CD4-positive, alpha-beta memory T cell (primary cell): Measurements from ENCODE around the gene RBPMS2. TPM values are rescaled to one million over a fixed set of nuclear protein-coding genes. Genes with fewer than 3 reads are reported as not detected.

Source experiments
- CTCF ChIA-PET: fragments of 350-600 bp; sonication (Branson Sonifier 250); formaldehyde crosslinking; loops from one replicate; lab custom pipeline; 2021; ENCODE audit warnings: inconsistent platforms; ENCODE audit not compliant: partially characterized antibody; lab: Charles Lee
- POLR2A ChIA-PET: fragments of 350-600 bp; sonication (Branson Sonifier 250); formaldehyde crosslinking; loops from one replicate; lab custom pipeline; 2021; ENCODE audit not compliant: partially characterized antibody; lab: Charles Lee
- DNase-seq, 5 donors: peaks; one replicate each; pipeline versions ENCODE4 v3.0.0 to v3.0.0-alpha.2; 2020 to 2022; ENCODE audit warnings: mixed read lengths in 1 of 5
- H3K27ac ChIP-seq: one replicate; pipeline ENCODE4 v1.7.0; 2013; ENCODE audit warnings: low read depth, low read length
- H3K27me3 ChIP-seq: 2 replicates; pipeline ENCODE4 v1.7.0; 2013; ENCODE audit warnings: mild to moderate bottlenecking, low read length, moderate library complexity; ENCODE audit not compliant: insufficient read depth
- H3K36me3 ChIP-seq: 2 replicates; pipeline ENCODE4 v1.7.0; 2013; ENCODE audit warnings: mild to moderate bottlenecking, low read length, moderate library complexity; ENCODE audit not compliant: insufficient read depth
- H3K4me1 ChIP-seq: 2 replicates; pipeline ENCODE4 v1.7.0; 2013; ENCODE audit warnings: mild to moderate bottlenecking, low read length, moderate library complexity; ENCODE audit not compliant: insufficient read depth
- H3K4me3 ChIP-seq, 2 donors: one replicate each; pipeline ENCODE4 v1.7.0; 2013; ENCODE audit warnings: low read length in 2 of 2, mild to moderate bottlenecking in 1 of 2
- H3K9me3 ChIP-seq, 2 donors: one replicate each; pipeline ENCODE4 v1.7.0; 2013; ENCODE audit warnings: low read length in 2 of 2, control low read depth in 1 of 2; ENCODE audit not compliant: control insufficient read depth in 1 of 2
- H3K27ac Mint-ChIP-seq, 7 donors: one replicate each; pipeline ENCODE4 v1.8.0; 2020 to 2021; ENCODE audit warnings: mixed read lengths in 7 of 7, mild to moderate bottlenecking in 6 of 7, inconsistent platforms in 3 of 7, moderate library complexity in 3 of 7
- H3K27me3 Mint-ChIP-seq, 2 donors: one replicate each; pipeline ENCODE4 v1.8.0; 2020 to 2021; ENCODE audit warnings: mixed read lengths in 2 of 2
- H3K36me3 Mint-ChIP-seq, 2 donors: one replicate each; pipeline ENCODE4 v1.8.0; 2020 to 2021; ENCODE audit warnings: mixed read lengths in 2 of 2, inconsistent platforms in 1 of 2, mild to moderate bottlenecking in 1 of 2
- H3K4me1 Mint-ChIP-seq, 4 donors: one replicate each; pipeline ENCODE4 v1.8.0; 2020 to 2021; ENCODE audit warnings: mixed read lengths in 4 of 4, mild to moderate bottlenecking in 1 of 4
- H3K4me3 Mint-ChIP-seq, 8 donors: one replicate each; pipeline ENCODE4 v1.8.0; 2020 to 2021; ENCODE audit warnings: mixed read lengths in 8 of 8, mild to moderate bottlenecking in 7 of 8, moderate library complexity in 6 of 8, inconsistent platforms in 3 of 8
- H3K9me3 Mint-ChIP-seq, 8 donors: one replicate each; pipeline ENCODE4 v1.8.0; 2020 to 2021; ENCODE audit warnings: mixed read lengths in 8 of 8, mild to moderate bottlenecking in 5 of 8, inconsistent platforms in 3 of 8, moderate library complexity in 1 of 8
- intact Hi-C: fragments of 100-400 bp; cut with micrococcal nuclease; formaldehyde crosslinking; loops from one replicate; pipeline ENCODE4 v1.15.1; 2023
- polyA plus RNA-seq, 2 donors: library from polyadenylated mRNA; unstranded; fragments of 300-500 nt; fragmentation: Illumina TruSeq; gene quantifications; one replicate each; pipeline ENCODE4 v1.2.3, GENCODE V29; 2021
- total RNA-seq, 2 experiments: library from RNA; stranded (reverse); gene quantifications; one replicate each; pipeline ENCODE4 v1.2.3, GENCODE V29; 2021

The RBPMS2 gene
- total and polyA plus RNA-seq, 4 experiments from 2014 or later, result not detected

- H3K4me3 Mint-ChIP-seq, result no peak overlapping the region
- no peaks in the 10 kb centered on the region for H3K27me3 Mint-ChIP-seq
- Histone ChIP-seq H3K9me3 (no peaks in the 10 kb centered on the region), H3K4me3 (no peak overlapping the region), H3K27ac (no peak overlapping the region), H3K4me1 (no peaks in the 10 kb centered on the region), H3K36me3 (no peaks in the 10 kb centered on the region), H3K27me3 (no peaks in the 10 kb centered on the region)
- no peak for DNase-seq
- ChIA-PET POLR2A (no interaction called here), CTCF (no interaction called here)
- peaks cover 0 to 1% (median 0%) of the 10 kb centered on the region in 4 donors for H3K4me1 Mint-ChIP-seq
- no peaks in the 10 kb centered on the region for H3K36me3 Mint-ChIP-seq
- H3K27ac Mint-ChIP-seq, result no peak overlapping the region
- no peaks in the 10 kb centered on the region for H3K9me3 Mint-ChIP-seq
- intact Hi-C loops, result no loop called here
Observed at GRCh38 chr15:64713592-64713991, 61.8 kb downstream of the RBPMS2 start.

GRCh38 chr15:64712353-64712752 is 63.0 kb downstream of the RBPMS2 start:
- Histone ChIP-seq H3K27ac (no peak overlapping the region), H3K36me3 (no peaks in the 10 kb centered on the region), H3K9me3 (no peaks in the 10 kb centered on the region), H3K27me3 (no peaks in the 10 kb centered on the region), H3K4me3 (no peak overlapping the region), H3K4me1 (no peaks in the 10 kb centered on the region)
- Mint-ChIP-seq H3K9me3 (no peaks in the 10 kb centered on the region), H3K4me3 (no peak overlapping the region), H3K27me3 (no peaks in the 10 kb centered on the region), H3K27ac (no peak overlapping the region), H3K4me1 (peaks cover 0 to 1% (median 0%) of the 10 kb centered on the region in 4 donors), H3K36me3 (no peaks in the 10 kb centered on the region)
- ChIA-PET CTCF (interaction anchor here (1.0 to 1.5 kb wide), 2 partner anchors 16 to 27 kb away, joined by 4 to 6 read pairs; no protein-coding TSS in a partner anchor), POLR2A (no interaction called here)
- intact Hi-C loops, result no loop called here
- DNase-seq, result no peak

GRCh38 chr15:64710676-64711428 is 64.5 kb downstream of the RBPMS2 start:
- H3K36me3 ChIP-seq, result no peaks in the 10 kb centered on the region
- ChIA-PET CTCF (interaction anchor here (0.8 to 1.2 kb wide), 2 partner anchors 9 to 10 kb away, joined by 3 read pairs; no protein-coding TSS in a partner anchor), POLR2A (no interaction called here)
- H3K9me3 Mint-ChIP-seq, result no peaks in the 10 kb centered on the region
- H3K27ac Mint-ChIP-seq, result peak overlapping the region in 2 of 7 donors; percentile 11 to 41
- intact Hi-C loops, result no loop called here
- DNase-seq, result no peak
- H3K4me1 ChIP-seq, result no peaks in the 10 kb centered on the region
- no peak overlapping the region for H3K4me3 ChIP-seq
- no peaks in the 10 kb centered on the region for H3K27me3 ChIP-seq
- H3K27me3 Mint-ChIP-seq, result no peaks in the 10 kb centered on the region
- no peaks in the 10 kb centered on the region for H3K9me3 ChIP-seq
- H3K36me3 Mint-ChIP-seq, result no peaks in the 10 kb centered on the region
- H3K4me1 Mint-ChIP-seq, result no peaks in the 10 kb centered on the region
- no peak overlapping the region for H3K4me3 Mint-ChIP-seq
- no peak overlapping the region for H3K27ac ChIP-seq

GRCh38 chr15:64706011-64706911 is 69.1 kb downstream of the RBPMS2 start:
- H3K4me1 ChIP-seq, result peaks cover 20% of the 10 kb centered on the region
- Mint-ChIP-seq H3K27ac (peak overlapping the region in 2 of 7 donors; percentile 29 to 43), H3K36me3 (no peaks in the 10 kb centered on the region), H3K27me3 (no peaks in the 10 kb centered on the region), H3K4me1 (peaks cover 17 to 27% (median 22%) of the 10 kb centered on the region in 4 donors), H3K9me3 (peaks cover 0 to 1% (median 0%) of the 10 kb centered on the region in 8 donors), H3K4me3 (peak overlapping the region in 1 of 8 donors; percentile 40)
- H3K27me3 ChIP-seq, result no peaks in the 10 kb centered on the region
- CTCF ChIA-PET, result interaction anchor here (1.2 to 2.2 kb wide), 3 partner anchors 10 to 22 kb away, joined by 4 to 8 read pairs (median 5); no protein-coding TSS in a partner anchor
- intact Hi-C loops, result loop anchor here (10.0 kb wide), 1 partner anchor 611 kb away; the partner anchor contains the start of genes CIAO2A and SNX1
- POLR2A ChIA-PET, result no interaction called here
- DNase-seq, result no peak
- H3K27ac ChIP-seq, result no peak overlapping the region
- H3K4me3 ChIP-seq, result no peak overlapping the region
- H3K36me3 ChIP-seq, result no peaks in the 10 kb centered on the region
- no peaks in the 10 kb centered on the region for H3K9me3 ChIP-seq

- Mint-ChIP-seq H3K36me3 (peaks cover 0 to 4% of the 10 kb centered on the region in 2 donors), H3K27ac (peak overlapping the region in 1 of 7 donors; percentile 45), H3K27me3 (no peaks in the 10 kb centered on the region), H3K4me3 (peak overlapping the region in 2 of 8 donors; percentile 57), H3K9me3 (peaks cover 0 to 1% (median 0%) of the 10 kb centered on the region in 8 donors), H3K4me1 (peaks cover 28 to 39% (median 34%) of the 10 kb centered on the region in 4 donors)
- Histone ChIP-seq H3K36me3 (no peaks in the 10 kb centered on the region), H3K9me3 (no peaks in the 10 kb centered on the region), H3K27ac (no peak overlapping the region), H3K4me3 (no peak overlapping the region), H3K27me3 (no peaks in the 10 kb centered on the region), H3K4me1 (peaks cover 33% of the 10 kb centered on the region)
- CTCF ChIA-PET, result interaction anchor here (1.0 to 1.7 kb wide), 4 partner anchors 23 to 279 kb away, joined by 3 to 6 read pairs (median 4); no protein-coding TSS in a partner anchor
- intact Hi-C loops, result loop anchor here (10.0 kb wide), 1 partner anchor 610 kb away; the partner anchor contains the start of genes CIAO2A and SNX1
- POLR2A ChIA-PET, result interaction anchor here (0.8 to 2.0 kb wide), 2 partner anchors 131 to 275 kb away, joined by 4 to 5 read pairs; no protein-coding TSS in a partner anchor
- DNase-seq, result no peak
Observed at GRCh38 chr15:64705006-64705405, 70.4 kb downstream of the RBPMS2 start.

- POLR2A ChIA-PET, result interaction anchor here (0.7 to 2.0 kb wide), 4 partner anchors 9 to 316 kb away, joined by 3 to 4 read pairs (median 4); partner anchors contain the start of gene TRIP4
- Histone ChIP-seq H3K9me3 (no peaks in the 10 kb centered on the region), H3K36me3 (no peaks in the 10 kb centered on the region), H3K27me3 (no peaks in the 10 kb centered on the region), H3K4me1 (peaks cover 47% of the 10 kb centered on the region), H3K27ac (peak overlapping the region; percentile 73), H3K4me3 (peak overlapping the region; percentile 54 to 84)
- peaks cover 0 to 4% of the 10 kb centered on the region in 2 donors for H3K36me3 Mint-ChIP-seq
- peaks cover 41 to 53% (median 46%) of the 10 kb centered on the region in 4 donors for H3K4me1 Mint-ChIP-seq
- peaks cover 0 to 1% (median 0%) of the 10 kb centered on the region in 8 donors for H3K9me3 Mint-ChIP-seq
- DNase-seq, result no peak
- H3K27ac Mint-ChIP-seq, result peak overlapping the region; percentile 44 to 95 (median 92)
- no peaks in the 10 kb centered on the region for H3K27me3 Mint-ChIP-seq
- CTCF ChIA-PET, result no interaction called here
- H3K4me3 Mint-ChIP-seq, result peak overlapping the region; percentile 79 to 95 (median 92)
- intact Hi-C loops, result loop anchor here (1.0 to 10.0 kb wide), 4 partner anchors 191 to 609 kb away; partner anchors contain the start of genes CIAO2A, CSNK1G1, PPIB and SNX1
Observed at GRCh38 chr15:64703632-64703959, 71.8 kb downstream of the RBPMS2 start.
